HFF-Myc (cell line): ENCODE data around the gene C4orf33.
A peak's percentile ranks its signal among the peaks of the same experiment; 100 is the strongest.

Experiments used
- DNase-seq: peaks from one replicate; pipeline ENCODE4 v3.0.0-alpha.2; 2011; ENCODE audit warnings: low read depth; ENCODE audit errors: extremely low read depth
- H3K4me3 ChIP-seq: replicated peaks from 2 replicates; pipeline ENCODE4 v1.5.1; 2011; ENCODE audit warnings: low read depth, mild to moderate bottlenecking, control low read depth, low read length
- TF ChIP-seq, protein P1 (sequence below): IDR thresholded peaks from 2 replicates; pipeline ENCODE4 v1.5.1; 2012; ENCODE audit warnings: mild to moderate bottlenecking, low read depth, low read length, control low read depth; ENCODE audit errors: missing control alignments

C4orf33 gene

DNA sequence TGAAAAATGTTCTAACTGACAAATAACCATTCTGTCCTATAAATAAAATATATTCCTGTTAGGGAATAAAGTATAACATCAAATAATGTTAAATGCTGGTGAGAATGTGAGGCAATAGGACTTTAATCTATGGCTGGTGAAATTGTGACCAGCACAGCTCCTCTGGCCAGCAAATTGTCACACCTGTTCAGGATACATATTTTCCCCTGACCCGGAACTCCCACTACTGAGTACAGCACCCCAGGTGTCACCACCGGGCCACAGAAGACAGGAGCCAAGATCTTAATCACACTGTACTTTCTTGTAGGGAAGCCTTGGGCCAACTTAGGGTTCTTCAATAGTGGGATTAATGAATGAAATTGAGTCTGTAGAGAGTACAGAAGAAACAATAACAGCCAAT, 33.2 kb downstream of the C4orf33 start:
- H3K4me3 ChIP-seq: no peak overlapping the region
- TF ChIP-seq, protein P1, sequence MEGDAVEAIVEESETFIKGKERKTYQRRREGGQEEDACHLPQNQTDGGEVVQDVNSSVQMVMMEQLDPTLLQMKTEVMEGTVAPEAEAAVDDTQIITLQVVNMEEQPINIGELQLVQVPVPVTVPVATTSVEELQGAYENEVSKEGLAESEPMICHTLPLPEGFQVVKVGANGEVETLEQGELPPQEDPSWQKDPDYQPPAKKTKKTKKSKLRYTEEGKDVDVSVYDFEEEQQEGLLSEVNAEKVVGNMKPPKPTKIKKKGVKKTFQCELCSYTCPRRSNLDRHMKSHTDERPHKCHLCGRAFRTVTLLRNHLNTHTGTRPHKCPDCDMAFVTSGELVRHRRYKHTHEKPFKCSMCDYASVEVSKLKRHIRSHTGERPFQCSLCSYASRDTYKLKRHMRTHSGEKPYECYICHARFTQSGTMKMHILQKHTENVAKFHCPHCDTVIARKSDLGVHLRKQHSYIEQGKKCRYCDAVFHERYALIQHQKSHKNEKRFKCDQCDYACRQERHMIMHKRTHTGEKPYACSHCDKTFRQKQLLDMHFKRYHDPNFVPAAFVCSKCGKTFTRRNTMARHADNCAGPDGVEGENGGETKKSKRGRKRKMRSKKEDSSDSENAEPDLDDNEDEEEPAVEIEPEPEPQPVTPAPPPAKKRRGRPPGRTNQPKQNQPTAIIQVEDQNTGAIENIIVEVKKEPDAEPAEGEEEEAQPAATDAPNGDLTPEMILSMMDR: no peak
- no peak for DNase-seq

DNA sequence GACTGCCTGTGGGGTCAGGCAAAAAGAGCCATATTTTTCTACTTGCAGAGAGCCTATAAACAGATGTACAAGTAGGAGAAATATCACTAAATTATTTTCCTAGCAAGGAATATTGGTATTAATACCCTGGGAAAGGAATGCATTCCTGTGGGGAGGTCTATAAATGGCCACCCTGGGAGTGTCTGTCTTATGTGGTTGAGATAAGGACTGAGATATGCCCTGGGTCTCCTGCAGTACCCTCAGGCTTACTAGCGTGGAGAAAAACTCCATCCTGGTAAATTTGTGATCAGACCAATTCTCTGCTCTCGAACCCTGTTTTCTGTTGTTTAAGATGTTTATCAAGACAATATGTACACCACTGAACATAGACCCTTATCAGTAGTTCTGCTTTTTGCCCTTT, 35.4 kb downstream of the C4orf33 start:
- H3K4me3 ChIP-seq: no peak overlapping the region
- DNase-seq: no peak
- TF ChIP-seq, protein P1: no peak

DNA sequence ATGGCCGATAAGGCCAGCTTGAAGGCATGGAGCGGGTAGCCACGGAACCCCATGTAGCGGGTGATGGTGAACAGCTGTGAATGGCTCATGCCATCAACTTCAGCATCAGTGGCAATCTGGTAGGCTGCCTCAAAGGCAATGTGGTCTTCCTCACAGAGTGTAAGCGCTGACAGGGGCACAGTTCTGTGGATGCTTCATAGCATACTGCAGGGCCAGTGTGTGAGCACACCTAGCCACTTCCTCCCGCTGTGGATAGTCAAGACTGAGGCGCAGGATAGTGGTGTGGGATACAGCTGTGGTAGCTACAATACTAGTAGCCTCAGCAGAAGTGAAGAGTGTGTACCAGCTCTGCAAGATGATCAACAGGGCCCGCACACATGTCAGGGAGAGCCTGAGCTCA, 40.5 kb downstream of the C4orf33 start:
- DNase-seq: no peak
- TF ChIP-seq, protein P1: no peak
- H3K4me3 ChIP-seq: no peak overlapping the region

DNA sequence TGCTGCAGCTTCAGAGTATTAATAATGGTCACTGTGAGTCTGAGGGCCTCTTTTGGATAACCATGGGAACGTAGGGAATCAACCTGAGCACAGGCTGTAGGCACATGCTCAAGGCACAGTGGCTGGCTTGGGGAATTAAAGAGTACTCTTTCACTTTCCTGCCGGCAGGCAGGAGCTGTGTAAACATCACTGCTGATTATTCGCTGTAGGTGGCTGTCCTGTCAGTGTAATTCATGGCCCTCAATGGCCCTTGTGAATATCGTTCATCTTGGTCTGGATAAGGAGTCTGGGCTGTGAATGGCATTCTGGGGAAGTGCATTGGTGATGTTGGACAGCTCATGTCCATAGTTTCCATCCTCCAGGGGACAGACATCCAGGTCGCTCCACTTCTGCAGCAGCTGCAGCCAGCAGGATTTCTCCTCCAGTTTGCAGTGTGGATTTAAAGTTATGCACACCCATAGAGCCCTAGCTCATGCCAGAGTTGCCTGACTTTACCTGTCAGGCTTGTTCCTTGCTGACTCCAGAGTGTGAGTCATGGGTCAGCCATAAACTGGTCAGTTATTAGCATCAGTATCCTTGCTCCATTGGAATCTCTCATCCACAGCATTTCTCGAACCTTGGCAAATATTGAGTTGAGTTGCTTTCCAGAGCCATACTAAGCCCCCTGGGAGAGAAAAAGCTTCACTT, 43.0 kb downstream of the C4orf33 start:
- no peak for DNase-seq
- TF ChIP-seq, protein P1: no peak
- no peak overlapping the region for H3K4me3 ChIP-seq

DNA sequence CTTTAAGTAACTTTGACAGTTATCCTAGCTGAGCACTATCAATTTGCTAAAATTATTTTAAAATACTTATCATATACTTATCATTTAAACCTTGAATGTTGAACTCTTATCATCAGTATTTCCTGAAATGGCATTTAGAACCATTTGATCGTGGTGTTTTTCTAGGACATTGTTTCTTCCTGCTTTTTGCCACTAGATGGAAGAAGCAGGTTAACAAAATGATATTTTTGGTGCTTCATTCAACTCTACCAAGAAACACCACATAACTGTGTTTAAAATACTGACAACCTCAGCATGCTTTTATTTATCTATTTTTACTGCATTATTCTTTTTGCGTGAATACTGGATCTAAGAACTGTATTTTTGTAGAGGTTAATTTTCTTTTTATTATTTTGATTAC, 44.6 kb downstream of the C4orf33 start:
- DNase-seq: no peak
- TF ChIP-seq, protein P1: no peak
- no peak overlapping the region for H3K4me3 ChIP-seq

DNA sequence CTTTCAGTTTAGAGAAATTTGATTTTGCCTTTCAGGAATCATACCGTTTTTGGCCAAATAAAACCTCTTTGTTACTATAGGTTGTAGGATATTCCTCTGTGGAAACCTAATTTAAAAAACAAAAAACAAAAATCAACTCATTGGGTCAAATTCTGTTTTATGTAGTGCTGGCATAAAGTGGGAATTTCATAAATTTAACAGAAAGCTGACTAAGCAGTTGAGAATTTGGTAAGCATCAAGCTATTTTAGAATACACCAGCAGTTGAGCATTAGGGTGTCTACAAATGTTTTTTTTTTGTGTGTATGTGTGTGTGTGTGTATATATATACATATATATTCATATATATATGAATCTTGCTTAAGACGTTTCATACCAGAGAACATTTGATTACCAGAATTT, 47.4 kb downstream of the C4orf33 start:
- no peak overlapping the region for H3K4me3 ChIP-seq
- DNase-seq: no peak
- TF ChIP-seq, protein P1: no peak

DNA sequence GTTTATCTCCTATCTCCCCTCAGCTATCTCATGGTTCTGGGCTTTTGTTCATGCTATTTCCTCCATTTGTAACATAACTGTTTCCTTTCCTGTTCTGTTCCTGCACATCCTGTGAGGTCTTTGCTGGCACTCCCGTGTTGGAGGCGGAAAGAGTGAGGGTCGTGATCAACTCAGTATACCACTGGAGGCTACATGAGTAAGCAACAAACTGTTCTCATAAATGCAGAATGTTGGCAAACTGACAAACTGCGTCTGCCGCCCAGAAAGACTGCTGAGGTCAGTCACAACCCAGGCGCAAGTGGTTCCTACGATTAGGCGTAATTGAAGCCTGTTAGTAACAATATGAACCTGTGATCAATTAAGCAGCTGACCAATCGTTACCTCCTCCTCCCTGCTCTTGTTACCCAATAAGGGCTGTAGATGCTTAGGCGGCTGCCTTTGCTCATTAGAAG, 48.8 kb downstream of the C4orf33 start:
- TF ChIP-seq, protein P1: no peak
- no peak overlapping the region for H3K4me3 ChIP-seq
- peak; percentile 12 for DNase-seq
